Hematopoietic multipotent progenitor cell treated with erythropoietin and hydrocortisone succinate and interleukin-3 and kit ligand, for 8 days (in vitro differentiated cells): ENCODE results near the gene SYT8.

Source experiments
- DNase-seq: peaks from one replicate; pipeline ENCODE4 v3.0.0-alpha.2; 2015

The SYT8 gene

GRCh38 chr11:1832920-1833295 is 1.9 kb upstream of the SYT8 start:
- no peak for DNase-seq

- no peak for DNase-seq
Measured at GRCh38 chr11:1834062-1834610, 654 bp upstream of the SYT8 start.

GRCh38 chr11:1835671-1836010 is 851 bp downstream of the SYT8 start:
- DNase-seq, result no peak

GRCh38 chr11:1836011-1836945 is 1.5 kb downstream of the SYT8 start:
- DNase-seq, result no peak

GRCh38 chr11:1837171-1838076 is 2.6 kb downstream of the SYT8 start:
- peak; percentile 67 for DNase-seq

GRCh38 chr11:1838077-1838425 is 3.3 kb downstream of the SYT8 start:
- no peak for DNase-seq

GRCh38 chr11:1838426-1839144 is 3.8 kb downstream of the SYT8 start, which contains the start of gene TNNI2:
Gene TNNI2, plus strand, starts transcription at chr11:1838981. Its CDS starts 716 bp downstream, at chr11:1839697.
- DNase-seq, result no peak

GRCh38 chr11:1839204-1839923 is 4.6 kb downstream of the SYT8 start:
- DNase-seq, result no peak

GRCh38 chr11:1839924-1840779 is 5.4 kb downstream of the SYT8 start:
- no peak for DNase-seq

- no peak for DNase-seq
Measured at GRCh38 chr11:1840780-1841480, 6.1 kb downstream of the SYT8 start.

- no peak for DNase-seq
Measured at GRCh38 chr11:1841511-1842148, 6.8 kb downstream of the SYT8 start.

- DNase-seq, result peak; percentile 57
Measured at GRCh38 chr11:1842149-1843097, 7.6 kb downstream of the SYT8 start.

GRCh38 chr11:1843098-1843473 is 8.3 kb downstream of the SYT8 start:
- no peak for DNase-seq

- no peak for DNase-seq
Measured at GRCh38 chr11:1843796-1844195, 9.0 kb downstream of the SYT8 start.

GRCh38 chr11:1844221-1845094 is 9.7 kb downstream of the SYT8 start:
- peak; percentile 96 for DNase-seq

- no peak for DNase-seq
Measured at GRCh38 chr11:1845095-1845429, 10.3 kb downstream of the SYT8 start.

- DNase-seq, result no peak
Measured at GRCh38 chr11:1845561-1846452, 11.0 kb downstream of the SYT8 start.
